ENCODE results near the gene GRIN2A. TPM values are rescaled to one million over a fixed set of nuclear protein-coding genes. Genes with fewer than 3 reads are reported as not detected.

The GRIN2A gene
- total and polyA plus RNA-seq, 12 donors = 0.07 to 1.2 (median 0.32) TPM; not detected in 2

DNA sequence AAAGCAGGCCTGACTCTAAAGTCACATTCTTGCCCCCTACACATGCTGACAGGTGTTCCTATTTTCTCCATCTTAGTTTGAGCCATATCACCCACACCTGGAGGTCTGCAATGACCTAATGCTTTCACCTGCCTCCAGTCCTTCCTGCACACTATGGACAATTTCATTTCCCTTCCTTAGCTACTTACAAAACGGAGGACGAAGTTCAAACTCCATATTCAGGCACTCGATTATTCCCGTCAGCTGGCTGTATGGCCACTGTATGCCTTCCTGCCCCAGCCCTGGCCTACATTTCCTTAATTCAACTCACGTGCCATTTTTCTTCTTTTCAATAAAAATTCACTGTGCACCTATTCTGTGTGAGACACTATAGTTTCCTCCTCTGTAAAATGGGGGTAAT, 44.9 kb downstream of the GRIN2A start:
- H3K9me3 ChIP-seq (replicated peaks in 1 of 3) = no peaks in the 10 kb centered on the region
- intact Hi-C loops (cut with DNase I) = no loop called here
- 76 to 84% (median 83%) methylated on average over 5 of the region's 5 CpGs for WGBS, 4 donors
- H3K4me3 ChIP-seq = no peak overlapping the region
- H3K36me3 ChIP-seq (replicated peaks in 1 of 2) = no peaks in the 10 kb centered on the region
- TF ChIP-seq POLR2A (IDR thresholded peaks at IDR 0.05) = no peak
- TF ChIP-seq CTCF (IDR thresholded peaks at IDR 0.05) = no peak
- H3K4me1 ChIP-seq (replicated peaks in 1 of 2) = no peaks in the 10 kb centered on the region
- no peak overlapping the region for H3K27ac ChIP-seq
- H3K27me3 ChIP-seq = no peaks in the 10 kb centered on the region
- no peak for DNase-seq

DNA sequence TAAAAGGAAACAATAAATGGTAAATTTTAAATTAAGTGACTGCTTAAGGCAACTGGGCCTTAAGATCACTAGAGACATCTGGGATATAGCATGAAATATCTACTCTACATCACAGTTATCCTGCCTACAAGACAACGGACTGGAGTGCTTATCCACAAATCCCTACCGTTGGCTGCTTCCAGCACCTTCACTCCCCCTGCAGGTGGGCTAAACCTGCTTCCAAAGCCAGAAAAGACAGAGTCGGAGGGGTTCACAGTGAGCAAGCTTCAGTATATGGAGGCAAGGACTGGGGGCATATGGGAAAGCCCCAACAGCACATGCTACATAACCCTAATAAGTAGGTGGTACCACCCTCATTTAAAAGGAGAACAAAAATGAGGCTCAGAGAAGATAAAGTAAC, 45.3 kb downstream of the GRIN2A start:
- no peak for DNase-seq
- TF ChIP-seq POLR2A (IDR thresholded peaks at IDR 0.05) (no peak), CTCF (IDR thresholded peaks at IDR 0.05) (no peak)
- H3K36me3 ChIP-seq (replicated peaks in 1 of 2) = no peaks in the 10 kb centered on the region
- H3K4me1 ChIP-seq (replicated peaks in 1 of 2) = no peaks in the 10 kb centered on the region
- H3K9me3 ChIP-seq (replicated peaks in 1 of 3) = no peaks in the 10 kb centered on the region
- intact Hi-C loops (cut with DNase I) = no loop called here
- WGBS, 4 donors = 33 to 48% (median 43%) methylated on average over 3 of the region's 3 CpGs
- H3K27me3 ChIP-seq = no peaks in the 10 kb centered on the region
- H3K4me3 ChIP-seq = no peak overlapping the region
- no peak overlapping the region for H3K27ac ChIP-seq

- 52 to 65% (median 55%) methylated on average over 3 of the region's 3 CpGs for WGBS, 4 donors
- H3K4me1 ChIP-seq (replicated peaks in 1 of 2) = no peaks in the 10 kb centered on the region
- H3K9me3 ChIP-seq (replicated peaks in 1 of 3) = no peaks in the 10 kb centered on the region
- DNase-seq = no peak
- intact Hi-C loops (cut with DNase I) = no loop called here
- H3K27ac ChIP-seq = no peak overlapping the region
- no peaks in the 10 kb centered on the region for H3K27me3 ChIP-seq
- no peaks in the 10 kb centered on the region for H3K36me3 ChIP-seq (replicated peaks in 1 of 2)
- TF ChIP-seq POLR2A (IDR thresholded peaks at IDR 0.05) = no peak
- TF ChIP-seq CTCF (IDR thresholded peaks at IDR 0.05) = no peak
- no peak overlapping the region for H3K4me3 ChIP-seq
Observed at GRCh38 chr16:10130538-10130937, 51.7 kb downstream of the GRIN2A start.

GRCh38 chr16:10128397-10129258, 53.6 kb downstream of the GRIN2A start:
- no peak overlapping the region for H3K27ac ChIP-seq
- no peak for DNase-seq
- H3K4me1 ChIP-seq (replicated peaks in 1 of 2) = no peaks in the 10 kb centered on the region
- no peak overlapping the region for H3K4me3 ChIP-seq
- TF ChIP-seq POLR2A (IDR thresholded peaks at IDR 0.05) (no peak), CTCF (IDR thresholded peaks at IDR 0.05) (no peak)
- H3K9me3 ChIP-seq (replicated peaks in 1 of 3) = no peaks in the 10 kb centered on the region
- no peaks in the 10 kb centered on the region for H3K36me3 ChIP-seq (replicated peaks in 1 of 2)
- intact Hi-C loops (cut with DNase I) = no loop called here
- no peaks in the 10 kb centered on the region for H3K27me3 ChIP-seq
- WGBS, 4 donors = 58 to 76% (median 71%) methylated on average over 9 of the region's 9 CpGs

Data from adrenal gland (tissue), 12 donors.